Loucy (cell line): ENCODE data around the gene TRIB2.
A peak's percentile ranks its signal among the peaks of the same experiment; 100 is the strongest.

Experiments
- H2AFZ ChIP-seq: fragments of 200-600 bp; sonication (generic); 2 replicates; pipeline ENCODE4 v1.6.0; 2016; ENCODE audit warnings: antibody characterized with exemption, mild to moderate bottlenecking, low read length, moderate library complexity
- H3F3A ChIP-seq: fragments of 200-600 bp; 2 replicates; pipeline ENCODE4 v1.6.0; 2016; ENCODE audit warnings: antibody characterized with exemption, low read depth, mild to moderate bottlenecking
- H3K27me3 ChIP-seq: fragments of 200-600 bp; sonication (generic); 2 replicates; pipeline ENCODE4 v1.6.1; 2014; ENCODE audit warnings: low read length, mild to moderate bottlenecking; ENCODE audit not compliant: insufficient read depth, poor library complexity, severe bottlenecking
- H3K36me3 ChIP-seq: fragments of 200-600 bp; sonication (generic); 2 replicates; pipeline ENCODE4 v1.6.1; 2016; ENCODE audit warnings: low read length; ENCODE audit not compliant: insufficient read depth
- H3K4me1 ChIP-seq: fragments of 200-600 bp; sonication (generic); 2 replicates; pipeline ENCODE4 v1.5.1; 2014; ENCODE audit warnings: low read length, mild to moderate bottlenecking; ENCODE audit not compliant: insufficient read depth, poor library complexity, severe bottlenecking
- H3K4me2 ChIP-seq: fragments of 200-600 bp; sonication (generic); 2 replicates; pipeline ENCODE4 v1.6.0; 2014; ENCODE audit warnings: antibody characterized with exemption, low read length, low read depth, mild to moderate bottlenecking; ENCODE audit not compliant: poor library complexity, severe bottlenecking
- H3K4me3 ChIP-seq: fragments of 200-600 bp; sonication (generic); 2 replicates; pipeline ENCODE4 v1.5.1; 2014; ENCODE audit warnings: low read length, mild to moderate bottlenecking, mixed read lengths; ENCODE audit not compliant: poor library complexity, severe bottlenecking
- H3K79me2 ChIP-seq: fragments of 200-600 bp; sonication (generic); 2 replicates; pipeline ENCODE4 v1.6.1; 2014; ENCODE audit warnings: low read length; ENCODE audit not compliant: insufficient read depth
- H3K9ac ChIP-seq: fragments of 200-600 bp; sonication (generic); 2 replicates; pipeline ENCODE4 v1.6.0; 2014; ENCODE audit warnings: mild to moderate bottlenecking, low read depth, low read length, moderate library complexity; ENCODE audit not compliant: poor library complexity, severe bottlenecking
- H3K9me2 ChIP-seq: fragments of 200-600 bp; sonication (generic); replicated peaks from 2 replicates; pipeline ENCODE4 v1.6.1; 2016; ENCODE audit warnings: low read depth, low read length, mixed read lengths
- H3K9me3 ChIP-seq: fragments of 200-600 bp; sonication (generic); 2 replicates; pipeline ENCODE4 v1.6.1; 2014; ENCODE audit warnings: mild to moderate bottlenecking, antibody characterized with exemption, low read length, low read depth; ENCODE audit not compliant: insufficient read depth
- H4K20me1 ChIP-seq: fragments of 200-600 bp; sonication (generic); 2 replicates; pipeline ENCODE4 v1.6.0; 2014; ENCODE audit warnings: antibody characterized with exemption, low read length, mild to moderate bottlenecking; ENCODE audit not compliant: insufficient read depth, poor library complexity, severe bottlenecking
- EZH2phosphoT487 ChIP-seq: fragments of 200-600 bp; IDR thresholded peaks from 2 replicates; pipeline ENCODE4 v1.6.1; 2018; ENCODE audit warnings: antibody characterized with exemption, mild to moderate bottlenecking, moderate library complexity, borderline replicate concordance
- TF ChIP-seq, protein P1 (sequence below): fragments of 200-600 bp; sonication (generic); conservative IDR thresholded peaks from 2 replicates; pipeline ENCODE4 v1.5.1; 2014; ENCODE audit warnings: mild to moderate bottlenecking, antibody characterized with exemption, low read length

TRIB2 gene

GRCh38 chr2:12720754-12721378, 4.1 kb downstream of the TRIB2 start:
- TF ChIP-seq, protein P1, sequence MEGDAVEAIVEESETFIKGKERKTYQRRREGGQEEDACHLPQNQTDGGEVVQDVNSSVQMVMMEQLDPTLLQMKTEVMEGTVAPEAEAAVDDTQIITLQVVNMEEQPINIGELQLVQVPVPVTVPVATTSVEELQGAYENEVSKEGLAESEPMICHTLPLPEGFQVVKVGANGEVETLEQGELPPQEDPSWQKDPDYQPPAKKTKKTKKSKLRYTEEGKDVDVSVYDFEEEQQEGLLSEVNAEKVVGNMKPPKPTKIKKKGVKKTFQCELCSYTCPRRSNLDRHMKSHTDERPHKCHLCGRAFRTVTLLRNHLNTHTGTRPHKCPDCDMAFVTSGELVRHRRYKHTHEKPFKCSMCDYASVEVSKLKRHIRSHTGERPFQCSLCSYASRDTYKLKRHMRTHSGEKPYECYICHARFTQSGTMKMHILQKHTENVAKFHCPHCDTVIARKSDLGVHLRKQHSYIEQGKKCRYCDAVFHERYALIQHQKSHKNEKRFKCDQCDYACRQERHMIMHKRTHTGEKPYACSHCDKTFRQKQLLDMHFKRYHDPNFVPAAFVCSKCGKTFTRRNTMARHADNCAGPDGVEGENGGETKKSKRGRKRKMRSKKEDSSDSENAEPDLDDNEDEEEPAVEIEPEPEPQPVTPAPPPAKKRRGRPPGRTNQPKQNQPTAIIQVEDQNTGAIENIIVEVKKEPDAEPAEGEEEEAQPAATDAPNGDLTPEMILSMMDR, result no peak
- TF ChIP-seq EZH2phosphoT487, result no peak
- peaks cover 74% of the 10 kb centered on the region for H3K79me2 ChIP-seq
- no peaks in the 10 kb centered on the region for H3K9me2 ChIP-seq
- H3K4me2 ChIP-seq, result peak overlapping the region; percentile 75
- H3F3A ChIP-seq, result no peaks in the 10 kb centered on the region
- H2AFZ ChIP-seq, result no peak overlapping the region
- H3K4me3 ChIP-seq, result peak overlapping the region; percentile 76
- no peaks in the 10 kb centered on the region for H3K9me3 ChIP-seq
- peaks cover 20% of the 10 kb centered on the region for H4K20me1 ChIP-seq
- H3K4me1 ChIP-seq, result peaks cover 61% of the 10 kb centered on the region
- peak overlapping the region; percentile 11 for H3K9ac ChIP-seq
- peaks cover 17% of the 10 kb centered on the region; the same call in 1 of the 2 replicates for H3K36me3 ChIP-seq
- no peaks in the 10 kb centered on the region for H3K27me3 ChIP-seq

DNA sequence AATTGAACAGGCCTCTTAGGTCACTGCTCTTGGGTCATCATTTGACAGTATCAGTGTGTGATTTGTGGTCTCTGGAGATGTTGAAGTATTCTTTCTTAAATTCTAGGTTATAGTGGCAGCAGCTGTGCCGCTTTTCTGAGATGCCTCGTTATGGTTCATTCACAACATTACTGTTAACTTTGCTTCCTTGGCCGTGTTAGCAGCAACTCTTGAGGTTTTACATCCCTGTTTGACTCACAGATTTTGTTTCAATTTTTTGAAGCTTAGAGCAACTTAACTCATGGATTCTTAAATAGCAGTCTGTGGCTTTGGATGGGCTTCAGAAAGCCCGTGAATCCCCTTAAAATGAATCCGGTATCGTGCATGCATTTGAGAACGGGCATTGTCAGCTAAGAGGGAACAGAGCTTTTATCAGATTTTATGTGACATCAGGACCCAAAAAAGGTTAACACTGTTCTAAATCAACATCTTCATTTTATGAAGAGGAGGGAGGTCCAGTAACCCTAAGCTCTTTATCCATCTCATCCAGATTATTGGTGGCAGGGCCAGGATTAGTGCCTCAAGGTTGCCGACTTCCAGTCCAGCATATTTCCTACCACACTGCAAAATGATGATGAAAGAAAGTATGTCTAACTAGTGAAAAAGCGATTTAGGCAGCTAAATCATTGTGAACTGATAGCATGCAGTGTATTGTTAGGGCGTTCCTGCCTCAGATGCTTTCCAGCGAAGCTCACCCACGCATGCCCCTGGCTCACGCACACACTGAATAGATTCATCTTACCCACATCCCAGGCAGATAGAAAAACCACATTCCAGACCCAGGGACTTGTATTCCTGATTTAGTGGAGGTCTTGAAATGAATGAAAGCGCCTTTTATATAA, 5.1 kb downstream of the TRIB2 start:
- H3K4me1 ChIP-seq, result peaks cover 57% of the 10 kb centered on the region
- no peaks in the 10 kb centered on the region for H3K27me3 ChIP-seq
- no peaks in the 10 kb centered on the region for H3F3A ChIP-seq
- H3K4me3 ChIP-seq, result peak overlapping the region; percentile 76
- H3K9me3 ChIP-seq, result no peaks in the 10 kb centered on the region
- peak overlapping the region; percentile 3 for H3K9ac ChIP-seq
- peaks cover 18% of the 10 kb centered on the region; the same call in 1 of the 2 replicates for H3K36me3 ChIP-seq
- H3K9me2 ChIP-seq, result no peaks in the 10 kb centered on the region
- peak overlapping the region; percentile 75 for H3K4me2 ChIP-seq
- peaks cover 20% of the 10 kb centered on the region for H4K20me1 ChIP-seq
- no peak overlapping the region for H2AFZ ChIP-seq
- peaks cover 80% of the 10 kb centered on the region for H3K79me2 ChIP-seq
- TF ChIP-seq, protein P1, result no peak
- TF ChIP-seq EZH2phosphoT487, result no peak

- peak overlapping the region; percentile 76 for H3K4me3 ChIP-seq
- H2AFZ ChIP-seq, result no peak overlapping the region
- peaks cover 20% of the 10 kb centered on the region for H4K20me1 ChIP-seq
- no peaks in the 10 kb centered on the region for H3K27me3 ChIP-seq
- H3K9me3 ChIP-seq, result no peaks in the 10 kb centered on the region
- H3K9me2 ChIP-seq, result no peaks in the 10 kb centered on the region
- no peak for TF ChIP-seq EZH2phosphoT487
- TF ChIP-seq, protein P1, result peak; percentile 31
- H3F3A ChIP-seq, result no peaks in the 10 kb centered on the region
- peaks cover 18% of the 10 kb centered on the region; the same call in 1 of the 2 replicates for H3K36me3 ChIP-seq
- H3K4me2 ChIP-seq, result peak overlapping the region; percentile 75
- H3K9ac ChIP-seq, result no peak overlapping the region
- H3K79me2 ChIP-seq, result peaks cover 81% of the 10 kb centered on the region
- peaks cover 61% of the 10 kb centered on the region for H3K4me1 ChIP-seq
These were observed 5.9 kb downstream of the TRIB2 start for GRCh38 chr2:12722447-12723316.
